Subcutaneous adipose tissue (tissue), 4 donors: ENCODE results near the gene PNMA8C. TPM values are rescaled to one million over a fixed set of nuclear protein-coding genes. Genes with fewer than 3 reads are reported as not detected.

Experiments used
- CTCF ChIP-seq: fragments of 450-650 bp; IDR thresholded peaks from one replicate; pipeline ENCODE4 v1.5.1; 2016; ENCODE audit warnings: low read depth, mild to moderate bottlenecking, control low read depth, antibody characterized with exemption, moderate library complexity
- total RNA-seq, 4 donors: library from RNA; depleted of rRNA; stranded (reverse); fragments of >200 nt; gene quantifications; one replicate each; pipeline ENCODE4 v1.1.0, GENCODE V29; 2016

Gene PNMA8C
- total RNA-seq, 4 donors from 2014 or later: not detected

DNA sequence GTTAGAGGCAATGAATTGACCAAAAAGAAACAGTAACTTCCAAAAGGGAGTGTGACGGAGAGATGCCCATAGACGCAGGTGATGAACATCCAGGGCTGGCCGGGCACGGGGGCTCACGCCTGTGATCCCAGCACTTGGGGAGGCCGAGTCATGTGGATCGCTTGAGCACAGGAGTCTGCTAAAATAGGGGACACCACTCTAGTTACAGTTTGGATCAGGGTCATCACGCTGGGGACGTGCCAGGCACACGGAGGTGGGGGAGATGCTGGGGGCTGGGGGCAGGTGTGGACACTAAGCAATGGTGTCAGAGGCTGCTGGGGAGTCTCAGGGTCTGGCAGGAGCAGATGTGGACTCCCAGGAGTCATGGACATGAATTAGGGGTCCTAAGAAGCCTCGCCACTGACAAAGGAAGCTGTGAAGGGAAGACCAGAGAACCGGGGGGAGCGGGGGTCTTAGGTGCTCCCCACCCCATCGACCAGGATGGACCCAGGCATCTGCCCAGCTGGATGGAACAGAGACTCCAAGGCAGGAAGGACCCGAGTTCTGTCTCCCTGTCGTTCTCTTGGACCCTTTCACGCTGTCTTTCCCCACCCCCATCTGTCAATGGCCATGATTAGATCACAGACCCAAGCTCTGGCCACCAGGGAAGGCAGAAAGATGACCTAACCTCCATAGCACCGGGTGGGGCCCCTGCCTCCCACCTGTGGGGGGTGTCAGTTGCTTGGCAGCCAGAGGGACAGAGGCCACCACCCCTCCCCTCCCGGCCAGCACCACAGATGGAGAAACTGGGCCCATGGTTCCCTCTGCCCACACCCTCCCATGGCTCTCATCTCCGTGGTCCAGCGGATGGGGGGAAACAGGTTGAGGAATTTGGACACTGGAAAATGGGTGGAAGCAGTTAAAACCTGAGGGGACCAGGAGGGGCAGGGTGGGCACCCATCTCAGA, 35.0 kb downstream of the PNMA8C start:
- TF ChIP-seq CTCF: no peak

GRCh38 chr19:46392837-46393236, 35.9 kb downstream of the PNMA8C start:
- TF ChIP-seq CTCF: no peak

DNA sequence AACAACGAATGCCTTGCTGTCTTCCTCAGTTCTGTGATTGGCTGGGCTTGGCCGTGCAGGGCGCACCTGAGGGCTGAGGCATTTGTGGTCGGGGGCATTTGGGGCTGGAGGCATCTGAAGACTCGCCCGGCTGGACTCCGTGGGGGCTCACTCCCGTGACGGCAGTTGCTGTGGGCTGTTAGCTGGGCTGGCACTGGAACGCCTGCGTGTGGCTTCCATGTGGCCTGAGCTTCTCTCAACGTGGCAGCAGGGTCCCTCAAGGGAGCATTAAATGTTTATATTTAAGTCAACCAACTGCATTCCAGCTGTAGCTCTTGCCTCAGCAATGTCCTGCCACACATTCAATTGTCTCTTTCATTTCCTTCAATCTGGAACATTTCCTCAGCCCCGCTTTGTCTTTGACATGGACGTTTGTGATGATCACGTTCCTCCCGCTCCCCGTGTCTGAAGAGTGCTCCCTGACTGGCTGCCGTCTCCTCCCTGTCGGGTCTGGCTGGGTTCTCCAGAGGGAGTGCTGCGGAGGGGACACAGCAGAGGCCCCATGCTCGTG, 36.4 kb downstream of the PNMA8C start:
- TF ChIP-seq CTCF: no peak

GRCh38 chr19:46391296-46392251, 37.2 kb downstream of the PNMA8C start:
- TF ChIP-seq CTCF: no peak

GRCh38 chr19:46390866-46391265, 37.9 kb downstream of the PNMA8C start:
- TF ChIP-seq CTCF: no peak

DNA sequence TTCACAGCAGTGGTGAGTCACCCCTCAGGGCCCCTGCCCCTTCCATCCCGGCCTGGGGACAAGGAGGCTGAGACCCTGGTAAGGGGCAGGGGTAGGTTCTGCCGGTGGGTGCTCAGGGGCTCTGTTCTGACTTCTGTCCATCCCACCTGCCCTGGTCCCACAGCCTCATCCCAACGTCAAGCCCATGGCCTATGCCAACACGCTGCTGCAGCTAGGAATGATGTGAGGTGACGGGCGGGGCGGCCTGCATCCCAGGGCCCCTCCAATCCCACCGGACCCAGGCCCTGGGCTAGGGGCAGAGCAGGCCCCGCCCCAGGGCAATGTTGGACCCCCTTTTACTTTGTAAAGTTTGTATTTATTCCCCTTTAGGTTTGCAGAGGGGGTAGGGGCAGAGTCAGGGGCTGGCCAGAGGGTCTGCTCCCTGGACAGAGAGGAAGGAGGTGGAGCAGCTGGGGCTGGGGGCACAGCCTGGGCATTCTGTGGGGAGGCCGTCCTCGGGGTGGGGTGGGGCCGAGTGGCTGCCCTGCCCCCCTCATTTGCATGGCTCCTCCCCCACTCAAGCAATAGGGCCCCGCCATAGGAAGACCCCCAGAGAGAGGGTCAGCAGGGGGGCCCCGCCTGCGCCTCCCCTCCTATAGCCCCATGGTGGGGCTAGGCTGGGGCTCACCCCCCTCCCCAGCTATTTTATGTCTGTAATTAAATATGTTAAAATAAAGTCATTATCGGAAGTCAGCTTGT, 38.4 kb downstream of the PNMA8C start:
- TF ChIP-seq CTCF: no peak
